ENCODE measurements around the gene MSH3.

Gene MSH3

DNA sequence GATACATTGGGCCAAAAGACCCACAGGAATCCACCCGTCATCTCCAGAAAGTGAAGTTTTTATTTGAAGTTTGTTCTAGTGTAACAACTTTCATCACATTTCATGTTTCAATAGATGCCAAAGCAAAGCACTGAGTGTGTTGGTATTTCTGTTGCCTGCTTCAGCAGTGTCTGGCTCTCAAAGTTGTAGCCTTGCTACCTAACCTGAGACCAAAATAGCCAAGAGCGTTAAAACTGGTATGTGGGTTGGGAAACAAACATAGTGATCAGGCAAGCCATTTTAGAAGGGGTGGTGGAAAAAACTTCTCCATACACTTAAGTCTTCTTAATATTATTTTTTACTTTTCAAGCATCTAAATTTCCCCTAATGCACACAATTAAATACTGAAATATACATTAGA is 150.6 kb downstream of the MSH3 start:
- Histone ChIP-seq H3K4me3 (ENCODE audit: low read length) (no peak overlapping the region), H3K9me3 (ENCODE audit: insufficient read depth, low read length) (no peaks in the 10 kb centered on the region), H2AFZ (ENCODE audit: low read depth, low read length) (no peak overlapping the region), H3K9ac (ENCODE audit: low read length) (no peak overlapping the region), H3K36me3 (replicated peaks; ENCODE audit: low read depth, low read length) (no peaks in the 10 kb centered on the region), H3K4me1 (ENCODE audit: low read length) (no peaks in the 10 kb centered on the region), H4K20me1 (ENCODE audit: insufficient read depth, low read length) (no peaks in the 10 kb centered on the region), H3K79me2 (ENCODE audit: low read length) (no peaks in the 10 kb centered on the region), H3K27me3 (ENCODE audit: low read depth, low read length) (no peaks in the 10 kb centered on the region), H3K4me2 (ENCODE audit: low read length) (no peak overlapping the region), H3K27ac (ENCODE audit: low read length) (no peak overlapping the region)
- TF ChIP-seq, protein P1, sequence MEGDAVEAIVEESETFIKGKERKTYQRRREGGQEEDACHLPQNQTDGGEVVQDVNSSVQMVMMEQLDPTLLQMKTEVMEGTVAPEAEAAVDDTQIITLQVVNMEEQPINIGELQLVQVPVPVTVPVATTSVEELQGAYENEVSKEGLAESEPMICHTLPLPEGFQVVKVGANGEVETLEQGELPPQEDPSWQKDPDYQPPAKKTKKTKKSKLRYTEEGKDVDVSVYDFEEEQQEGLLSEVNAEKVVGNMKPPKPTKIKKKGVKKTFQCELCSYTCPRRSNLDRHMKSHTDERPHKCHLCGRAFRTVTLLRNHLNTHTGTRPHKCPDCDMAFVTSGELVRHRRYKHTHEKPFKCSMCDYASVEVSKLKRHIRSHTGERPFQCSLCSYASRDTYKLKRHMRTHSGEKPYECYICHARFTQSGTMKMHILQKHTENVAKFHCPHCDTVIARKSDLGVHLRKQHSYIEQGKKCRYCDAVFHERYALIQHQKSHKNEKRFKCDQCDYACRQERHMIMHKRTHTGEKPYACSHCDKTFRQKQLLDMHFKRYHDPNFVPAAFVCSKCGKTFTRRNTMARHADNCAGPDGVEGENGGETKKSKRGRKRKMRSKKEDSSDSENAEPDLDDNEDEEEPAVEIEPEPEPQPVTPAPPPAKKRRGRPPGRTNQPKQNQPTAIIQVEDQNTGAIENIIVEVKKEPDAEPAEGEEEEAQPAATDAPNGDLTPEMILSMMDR (IDR thresholded peaks at IDR 0.05; ENCODE audit: low read depth, low read length) = no peak
- TF ChIP-seq EZH2phosphoT487 (IDR thresholded peaks at IDR 0.05; ENCODE audit: low read depth) = no peak

DNA sequence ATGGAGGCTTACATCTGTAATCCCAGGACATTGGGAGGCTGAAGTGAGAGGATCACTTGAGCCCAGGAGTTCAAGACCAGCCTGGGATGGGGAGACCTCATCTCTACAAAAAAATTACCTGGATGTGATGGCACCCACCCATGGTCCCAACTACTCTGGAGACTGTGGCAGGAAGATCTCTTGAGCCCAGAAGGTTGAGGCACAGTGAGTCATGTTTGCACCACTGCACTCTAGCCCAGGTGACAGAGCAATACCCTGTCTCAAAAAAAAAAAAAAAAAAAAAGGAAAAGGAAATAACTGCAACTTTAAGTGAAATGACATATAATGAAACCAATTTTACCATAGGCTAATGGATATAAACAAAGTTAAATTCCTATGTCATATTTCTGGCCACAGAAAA is 152.5 kb downstream of the MSH3 start:
- H3K27me3 ChIP-seq (ENCODE audit: low read depth, low read length) = no peaks in the 10 kb centered on the region
- H3K36me3 ChIP-seq (replicated peaks; ENCODE audit: low read depth, low read length) = peaks cover 4% of the 10 kb centered on the region
- H3K4me3 ChIP-seq (ENCODE audit: low read length) = no peak overlapping the region
- TF ChIP-seq, protein P1 (IDR thresholded peaks at IDR 0.05; ENCODE audit: low read depth, low read length) = no peak
- TF ChIP-seq EZH2phosphoT487 (IDR thresholded peaks at IDR 0.05; ENCODE audit: low read depth) = no peak
- no peak overlapping the region for H3K4me2 ChIP-seq (ENCODE audit: low read length)
- no peak overlapping the region for H3K27ac ChIP-seq (ENCODE audit: low read length)
- no peaks in the 10 kb centered on the region for H3K9me3 ChIP-seq (ENCODE audit: insufficient read depth, low read length)
- H2AFZ ChIP-seq (ENCODE audit: low read depth, low read length) = no peak overlapping the region
- no peaks in the 10 kb centered on the region for H3K4me1 ChIP-seq (ENCODE audit: low read length)
- no peak overlapping the region for H3K9ac ChIP-seq (ENCODE audit: low read length)
- H3K79me2 ChIP-seq (ENCODE audit: low read length) = no peaks in the 10 kb centered on the region
- no peaks in the 10 kb centered on the region for H4K20me1 ChIP-seq (ENCODE audit: insufficient read depth, low read length)

DNA sequence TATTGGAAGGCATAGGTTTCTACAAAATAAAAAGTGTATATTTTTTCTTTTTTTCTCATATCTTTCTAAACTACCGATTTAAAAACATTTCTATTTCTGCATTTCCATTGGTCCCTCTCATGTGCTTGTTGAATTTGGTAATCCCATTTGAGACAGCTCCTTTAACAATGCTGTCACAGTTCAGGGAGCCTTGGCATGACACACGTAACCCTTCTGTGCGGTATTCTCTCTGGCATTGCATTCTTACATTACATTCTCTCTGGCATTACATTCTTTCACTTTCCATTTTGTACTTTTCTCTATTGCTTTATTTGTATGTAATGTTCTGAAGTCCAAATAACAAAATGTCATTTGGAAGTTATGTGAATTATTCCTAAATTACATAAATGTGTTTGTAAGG is 155.0 kb downstream of the MSH3 start:
- Histone ChIP-seq H3K27ac (ENCODE audit: low read length) (no peak overlapping the region), H2AFZ (ENCODE audit: low read depth, low read length) (no peak overlapping the region), H3K9ac (ENCODE audit: low read length) (no peak overlapping the region), H3K4me3 (ENCODE audit: low read length) (no peak overlapping the region), H4K20me1 (ENCODE audit: insufficient read depth, low read length) (no peaks in the 10 kb centered on the region), H3K79me2 (ENCODE audit: low read length) (no peaks in the 10 kb centered on the region), H3K9me3 (ENCODE audit: insufficient read depth, low read length) (no peaks in the 10 kb centered on the region), H3K4me1 (ENCODE audit: low read length) (no peaks in the 10 kb centered on the region), H3K4me2 (ENCODE audit: low read length) (no peak overlapping the region), H3K36me3 (replicated peaks; ENCODE audit: low read depth, low read length) (peaks cover 4% of the 10 kb centered on the region), H3K27me3 (ENCODE audit: low read depth, low read length) (no peaks in the 10 kb centered on the region)
- TF ChIP-seq EZH2phosphoT487 (IDR thresholded peaks at IDR 0.05; ENCODE audit: low read depth) = no peak
- TF ChIP-seq, protein P1 (IDR thresholded peaks at IDR 0.05; ENCODE audit: low read depth, low read length) = no peak

DNA sequence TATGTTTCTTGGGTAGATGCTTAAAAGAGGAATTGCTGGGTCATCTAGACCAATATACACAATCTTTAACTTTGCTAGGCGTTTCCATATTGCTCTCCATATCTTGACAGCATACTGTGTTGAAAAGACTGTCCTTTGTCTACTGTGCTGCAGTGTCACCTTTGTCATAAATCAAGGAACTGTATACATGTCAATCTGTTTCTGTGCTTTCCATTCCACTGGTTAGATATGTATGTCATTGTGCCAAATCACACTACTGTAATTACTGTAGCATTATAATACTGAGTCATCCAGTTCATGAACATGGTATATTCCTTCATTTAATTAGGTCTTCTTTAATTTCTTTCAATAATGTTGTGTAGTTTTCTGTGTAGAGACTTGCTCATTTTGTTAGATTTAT is 156.0 kb downstream of the MSH3 start:
- Histone ChIP-seq H3K9ac (ENCODE audit: low read length) (no peak overlapping the region), H3K79me2 (ENCODE audit: low read length) (no peaks in the 10 kb centered on the region), H3K36me3 (replicated peaks; ENCODE audit: low read depth, low read length) (peaks cover 6% of the 10 kb centered on the region), H3K27ac (ENCODE audit: low read length) (no peak overlapping the region), H4K20me1 (ENCODE audit: insufficient read depth, low read length) (no peaks in the 10 kb centered on the region), H3K27me3 (ENCODE audit: low read depth, low read length) (no peaks in the 10 kb centered on the region), H3K9me3 (ENCODE audit: insufficient read depth, low read length) (no peaks in the 10 kb centered on the region), H3K4me2 (ENCODE audit: low read length) (no peak overlapping the region), H3K4me1 (ENCODE audit: low read length) (no peaks in the 10 kb centered on the region), H2AFZ (ENCODE audit: low read depth, low read length) (no peak overlapping the region), H3K4me3 (ENCODE audit: low read length) (no peak overlapping the region)
- TF ChIP-seq EZH2phosphoT487 (IDR thresholded peaks at IDR 0.05; ENCODE audit: low read depth) = no peak
- TF ChIP-seq, protein P1 (IDR thresholded peaks at IDR 0.05; ENCODE audit: low read depth, low read length) = no peak

Measured in OCI-LY3 (cell line).